ENCODE measurements around the gene COL18A1. TPM values are rescaled to one million over a fixed set of nuclear protein-coding genes. Genes with fewer than 3 reads are reported as not detected.

Gene COL18A1
- polyA plus RNA-seq, 1 of the 3 experiments (the other 2 are of a cell fraction), result 118 TPM

DNA sequence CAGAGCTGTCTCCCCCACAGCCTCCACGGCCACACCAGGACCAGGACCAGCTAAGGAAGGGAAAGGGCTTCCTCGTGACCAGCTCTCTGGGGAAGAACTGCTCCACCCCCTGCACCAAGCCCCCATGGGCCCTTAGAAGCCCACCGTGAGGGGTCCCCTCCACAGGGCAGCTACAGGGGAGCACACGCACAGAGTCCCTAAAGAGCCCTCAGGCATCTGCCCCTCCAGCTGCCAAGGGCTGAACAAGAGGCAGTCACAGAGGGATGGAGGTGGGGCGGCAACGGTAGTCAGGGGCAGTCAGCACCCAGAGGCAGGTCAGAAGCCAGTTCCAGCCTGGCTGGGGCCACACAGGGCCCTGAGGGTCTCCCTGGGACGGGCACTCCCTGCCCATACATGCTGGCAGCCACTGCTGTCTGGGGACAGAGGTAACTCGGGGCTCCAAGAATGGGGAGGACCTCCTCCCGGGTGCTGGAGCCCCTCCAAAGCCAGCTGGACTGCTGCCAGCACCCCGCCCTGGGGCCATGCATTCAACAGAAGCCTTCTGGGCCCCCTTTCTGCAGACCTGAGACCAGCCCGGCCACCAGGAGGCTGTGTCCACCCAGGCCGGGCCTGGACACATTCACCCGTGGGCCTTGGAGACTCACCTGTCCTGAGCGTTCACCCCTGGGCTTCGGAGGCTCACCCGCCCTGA is 118.6 kb downstream of the COL18A1 start (continued):
- TF ChIP-seq, protein P1, sequence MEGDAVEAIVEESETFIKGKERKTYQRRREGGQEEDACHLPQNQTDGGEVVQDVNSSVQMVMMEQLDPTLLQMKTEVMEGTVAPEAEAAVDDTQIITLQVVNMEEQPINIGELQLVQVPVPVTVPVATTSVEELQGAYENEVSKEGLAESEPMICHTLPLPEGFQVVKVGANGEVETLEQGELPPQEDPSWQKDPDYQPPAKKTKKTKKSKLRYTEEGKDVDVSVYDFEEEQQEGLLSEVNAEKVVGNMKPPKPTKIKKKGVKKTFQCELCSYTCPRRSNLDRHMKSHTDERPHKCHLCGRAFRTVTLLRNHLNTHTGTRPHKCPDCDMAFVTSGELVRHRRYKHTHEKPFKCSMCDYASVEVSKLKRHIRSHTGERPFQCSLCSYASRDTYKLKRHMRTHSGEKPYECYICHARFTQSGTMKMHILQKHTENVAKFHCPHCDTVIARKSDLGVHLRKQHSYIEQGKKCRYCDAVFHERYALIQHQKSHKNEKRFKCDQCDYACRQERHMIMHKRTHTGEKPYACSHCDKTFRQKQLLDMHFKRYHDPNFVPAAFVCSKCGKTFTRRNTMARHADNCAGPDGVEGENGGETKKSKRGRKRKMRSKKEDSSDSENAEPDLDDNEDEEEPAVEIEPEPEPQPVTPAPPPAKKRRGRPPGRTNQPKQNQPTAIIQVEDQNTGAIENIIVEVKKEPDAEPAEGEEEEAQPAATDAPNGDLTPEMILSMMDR (IDR thresholded peaks at IDR 0.05), result no peak
- TF ChIP-seq, protein P2, sequence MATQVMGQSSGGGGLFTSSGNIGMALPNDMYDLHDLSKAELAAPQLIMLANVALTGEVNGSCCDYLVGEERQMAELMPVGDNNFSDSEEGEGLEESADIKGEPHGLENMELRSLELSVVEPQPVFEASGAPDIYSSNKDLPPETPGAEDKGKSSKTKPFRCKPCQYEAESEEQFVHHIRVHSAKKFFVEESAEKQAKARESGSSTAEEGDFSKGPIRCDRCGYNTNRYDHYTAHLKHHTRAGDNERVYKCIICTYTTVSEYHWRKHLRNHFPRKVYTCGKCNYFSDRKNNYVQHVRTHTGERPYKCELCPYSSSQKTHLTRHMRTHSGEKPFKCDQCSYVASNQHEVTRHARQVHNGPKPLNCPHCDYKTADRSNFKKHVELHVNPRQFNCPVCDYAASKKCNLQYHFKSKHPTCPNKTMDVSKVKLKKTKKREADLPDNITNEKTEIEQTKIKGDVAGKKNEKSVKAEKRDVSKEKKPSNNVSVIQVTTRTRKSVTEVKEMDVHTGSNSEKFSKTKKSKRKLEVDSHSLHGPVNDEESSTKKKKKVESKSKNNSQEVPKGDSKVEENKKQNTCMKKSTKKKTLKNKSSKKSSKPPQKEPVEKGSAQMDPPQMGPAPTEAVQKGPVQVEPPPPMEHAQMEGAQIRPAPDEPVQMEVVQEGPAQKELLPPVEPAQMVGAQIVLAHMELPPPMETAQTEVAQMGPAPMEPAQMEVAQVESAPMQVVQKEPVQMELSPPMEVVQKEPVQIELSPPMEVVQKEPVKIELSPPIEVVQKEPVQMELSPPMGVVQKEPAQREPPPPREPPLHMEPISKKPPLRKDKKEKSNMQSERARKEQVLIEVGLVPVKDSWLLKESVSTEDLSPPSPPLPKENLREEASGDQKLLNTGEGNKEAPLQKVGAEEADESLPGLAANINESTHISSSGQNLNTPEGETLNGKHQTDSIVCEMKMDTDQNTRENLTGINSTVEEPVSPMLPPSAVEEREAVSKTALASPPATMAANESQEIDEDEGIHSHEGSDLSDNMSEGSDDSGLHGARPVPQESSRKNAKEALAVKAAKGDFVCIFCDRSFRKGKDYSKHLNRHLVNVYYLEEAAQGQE (IDR thresholded peaks at IDR 0.05; ENCODE audit: low read depth, low read length), result no peak
- TF ChIP-seq GATA2 (CRISPR knock-in tag; IDR thresholded peaks at IDR 0.05), result no peak

DNA sequence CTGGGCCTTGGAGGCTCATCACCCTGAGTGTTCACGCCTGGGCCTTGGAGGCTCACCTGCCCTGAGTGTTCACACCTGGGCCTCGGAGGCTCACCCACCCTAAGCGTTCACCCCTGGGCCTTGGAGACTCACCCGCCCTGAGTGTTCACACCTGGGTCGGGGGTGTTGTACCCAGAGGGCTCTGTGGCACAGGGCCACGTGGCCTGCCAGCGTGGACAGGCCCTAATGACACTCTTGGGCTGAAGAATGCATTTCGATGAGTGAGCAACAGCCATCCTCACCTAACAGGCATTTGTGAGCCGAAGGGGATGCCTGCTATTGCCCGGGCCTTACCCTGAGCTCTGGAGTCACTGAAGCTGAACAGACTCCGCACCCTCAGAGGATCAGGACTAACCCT is 119.8 kb downstream of the COL18A1 start:
- Histone ChIP-seq H4K20me1 (ENCODE audit: insufficient read depth) (no peaks in the 10 kb centered on the region), H3K4me3 (ENCODE audit: low read depth in 2 of 2, low read length in 1 of 2) (no peak overlapping the region), H3K36me3 (replicated peaks in 1 of 2; ENCODE audit: control insufficient read depth in 1 of 2, insufficient read depth in 2 of 2, low read length in 1 of 2) (peaks cover 26 to 29% of the 10 kb centered on the region in 2 experiments), H3K4me2 (no peak overlapping the region), H3K4me1 (ENCODE audit: control insufficient read depth in 1 of 2, insufficient read depth in 2 of 2, low read depth in 1 of 2, low read length in 1 of 2) (no peaks in the 10 kb centered on the region), H3F3A (replicated peaks; ENCODE audit: insufficient read depth) (peaks cover 4% of the 10 kb centered on the region), H3K9me3 (peaks cover 13% of the 10 kb centered on the region), H3K9ac (no peak overlapping the region), H3K27me3 (ENCODE audit: insufficient read depth) (no peaks in the 10 kb centered on the region), H2AFZ (ENCODE audit: low read depth) (no peak overlapping the region), H3K9me2 (no peaks in the 10 kb centered on the region), H3K79me2 (ENCODE audit: insufficient read depth) (no peaks in the 10 kb centered on the region; the same call in 1 of the 2 replicates), H3K27ac (ENCODE audit: low read depth in 2 of 2, low read length in 1 of 2) (no peak overlapping the region)
- POLR2A ChIA-PET, result no interaction called here
- CTCF ChIA-PET, result no interaction called here
- no peak for TF ChIP-seq SMC3 (IDR thresholded peaks at IDR 0.05; ENCODE audit: low read depth, low read length)
- TF ChIP-seq NFIC (IDR thresholded peaks at IDR 0.05; ENCODE audit: borderline replicate concordance), result no peak
- no peak for TF ChIP-seq FOSL2 (IDR thresholded peaks at IDR 0.05; ENCODE audit: borderline replicate concordance, low read depth)
- TF ChIP-seq TEAD4 (IDR thresholded peaks at IDR 0.05; ENCODE audit: borderline replicate concordance, insufficient read depth), result no peak
- no peak for TF ChIP-seq YY1 (IDR thresholded peaks at IDR 0.05; ENCODE audit: low read depth)
- no peak for TF ChIP-seq RXRA (IDR thresholded peaks at IDR 0.05; ENCODE audit: borderline replicate concordance, low read depth)
- no peak for TF ChIP-seq TAF1 (IDR thresholded peaks at IDR 0.05; ENCODE audit: borderline replicate concordance, low read depth, low read length)
- DNase-seq, result no peak
- WGBS (ENCODE audit: low lambda C conversion rate), result 81% methylated on average over 5 of the region's 11 CpGs
